Kidney epithelial cell (primary cell): ENCODE measurements around the gene SNX3. TPM values are rescaled to one million over a fixed set of nuclear protein-coding genes. Genes with fewer than 3 reads are reported as not detected.

ENCODE experiments used
- DNase-seq: peaks from one replicate; pipeline ENCODE4 v3.0.0-alpha.2; 2010; ENCODE audit warnings: low read depth
- H3K27me3 ChIP-seq: 2 replicates; pipeline ENCODE4 v1.6.0; 2011; ENCODE audit warnings: low read length; ENCODE audit not compliant: control insufficient read depth, insufficient read depth
- H3K36me3 ChIP-seq: 2 replicates; pipeline ENCODE4 v1.5.1; 2011; ENCODE audit warnings: low read length; ENCODE audit not compliant: control insufficient read depth, insufficient read depth
- H3K4me3 ChIP-seq: 2 replicates; pipeline ENCODE4 v1.5.1; 2011; ENCODE audit warnings: low read depth, mild to moderate bottlenecking, control low read depth, low read length
- CTCF ChIP-seq: IDR thresholded peaks from 2 replicates; pipeline ENCODE4 v1.5.1; 2011; ENCODE audit warnings: mild to moderate bottlenecking, moderate library complexity, low read length, control low read depth, inconsistent platforms; ENCODE audit not compliant: insufficient read depth, poor library complexity, severe bottlenecking
- total RNA-seq: library from RNA; depleted of rRNA; stranded (reverse); fragments of >200 nt; gene quantifications from 2 replicates; pipeline ENCODE4 v1.2.3, GENCODE V29; 2015

The SNX3 gene
- total RNA-seq, 1 donor from 2014 or later = 130 TPM

- Histone ChIP-seq H3K36me3 (no peaks in the 10 kb centered on the region), H3K4me3 (no peak overlapping the region), H3K27me3 (no peaks in the 10 kb centered on the region)
- no peak for DNase-seq
- TF ChIP-seq CTCF = no peak
Measured at GRCh38 chr6:108228416-108228815, 32.4 kb downstream of the SNX3 start.

DNA sequence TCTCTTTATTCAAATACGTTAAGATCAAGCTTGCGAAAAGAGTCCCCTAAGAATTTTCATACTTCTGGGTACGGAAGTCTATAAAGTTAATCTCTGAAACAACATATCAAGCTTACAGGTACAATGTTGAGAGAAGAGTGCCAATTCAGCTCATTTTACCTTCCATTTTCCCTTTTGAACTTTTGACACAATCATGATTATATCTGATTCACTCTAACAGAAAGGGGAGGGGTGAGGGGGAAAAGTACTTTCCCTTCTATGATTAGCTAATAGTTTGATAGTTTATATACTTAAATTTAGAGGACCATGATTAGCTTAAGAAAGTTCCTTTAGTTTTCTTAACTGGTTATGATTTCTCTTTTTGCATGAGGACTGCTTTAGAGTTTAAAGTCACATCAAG lies 33.5 kb downstream of the SNX3 start:
- Histone ChIP-seq H3K36me3 (no peaks in the 10 kb centered on the region), H3K4me3 (no peak overlapping the region), H3K27me3 (no peaks in the 10 kb centered on the region)
- no peak for TF ChIP-seq CTCF
- no peak for DNase-seq

- TF ChIP-seq CTCF = no peak
- Histone ChIP-seq H3K27me3 (no peaks in the 10 kb centered on the region), H3K36me3 (no peaks in the 10 kb centered on the region), H3K4me3 (no peak overlapping the region)
- no peak for DNase-seq
Measured at GRCh38 chr6:108222504-108222903, 38.3 kb downstream of the SNX3 start.

DNA sequence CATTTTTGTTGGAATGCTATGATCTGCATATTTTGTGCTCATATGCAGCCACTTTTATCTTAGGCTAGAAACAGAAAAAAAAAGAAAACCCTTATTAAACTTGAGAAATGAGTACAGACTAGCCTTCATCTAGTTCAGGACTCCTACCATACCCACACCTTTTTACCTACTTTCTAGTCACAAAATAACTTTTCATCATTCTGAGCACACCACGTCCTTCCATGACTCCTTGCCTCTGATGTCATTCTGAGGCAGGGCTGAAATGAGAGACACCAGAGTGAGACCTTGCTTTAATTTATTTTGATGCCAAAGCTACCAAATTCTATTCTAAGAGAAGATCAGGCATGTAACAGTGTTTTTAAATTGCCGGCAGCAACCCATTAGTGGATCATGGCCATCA lies 38.8 kb downstream of the SNX3 start:
- TF ChIP-seq CTCF = no peak
- no peak for DNase-seq
- no peaks in the 10 kb centered on the region for H3K27me3 ChIP-seq
- H3K36me3 ChIP-seq = no peaks in the 10 kb centered on the region
- H3K4me3 ChIP-seq = no peak overlapping the region

DNA sequence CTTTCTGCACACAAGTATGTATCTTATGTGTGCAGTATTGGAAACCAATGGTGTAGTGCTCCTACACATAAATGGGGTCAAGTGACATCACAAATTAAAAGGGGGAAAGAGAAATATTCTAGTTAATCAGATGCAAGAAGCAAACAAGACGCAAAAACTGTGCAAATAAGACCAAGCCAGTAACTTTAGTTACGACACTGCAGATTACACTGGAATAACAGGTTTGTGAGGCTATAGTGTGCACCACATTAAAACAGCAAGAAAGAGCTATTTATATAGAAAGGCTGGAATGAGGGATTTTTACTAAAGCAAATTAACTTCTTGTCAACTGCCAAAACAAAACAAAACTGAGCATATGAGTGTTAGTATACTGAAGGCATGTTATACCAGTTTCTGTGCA lies 49.2 kb downstream of the SNX3 start:
- Histone ChIP-seq H3K36me3 (no peaks in the 10 kb centered on the region), H3K4me3 (no peak overlapping the region), H3K27me3 (no peaks in the 10 kb centered on the region)
- DNase-seq = no peak
- no peak for TF ChIP-seq CTCF

DNA sequence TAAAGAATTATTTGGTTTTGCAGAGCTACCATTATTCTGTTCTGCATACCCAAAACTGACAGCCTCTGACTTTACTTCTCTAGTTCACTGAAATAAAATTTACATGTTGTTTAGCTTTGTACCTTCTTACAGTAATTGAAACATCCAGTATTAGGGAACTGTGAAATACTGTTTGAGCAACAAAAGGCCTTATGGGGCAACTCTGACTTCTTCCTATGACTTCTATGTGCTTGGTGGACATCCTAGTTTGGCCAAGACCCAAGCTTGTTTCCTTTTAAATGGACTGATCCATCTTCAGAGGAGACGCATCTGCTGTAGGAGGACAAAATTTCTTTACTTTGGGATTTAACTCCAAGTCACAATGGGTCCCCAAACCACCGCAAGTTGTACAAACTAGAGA lies 50.3 kb downstream of the SNX3 start:
- no peak overlapping the region for H3K4me3 ChIP-seq
- TF ChIP-seq CTCF = no peak
- H3K27me3 ChIP-seq = no peaks in the 10 kb centered on the region
- no peaks in the 10 kb centered on the region for H3K36me3 ChIP-seq
- no peak for DNase-seq
